ENCODE data around the gene MRM2.
A peak's percentile ranks its signal among the peaks of the same experiment; 100 is the strongest.

MRM2 gene

DNA sequence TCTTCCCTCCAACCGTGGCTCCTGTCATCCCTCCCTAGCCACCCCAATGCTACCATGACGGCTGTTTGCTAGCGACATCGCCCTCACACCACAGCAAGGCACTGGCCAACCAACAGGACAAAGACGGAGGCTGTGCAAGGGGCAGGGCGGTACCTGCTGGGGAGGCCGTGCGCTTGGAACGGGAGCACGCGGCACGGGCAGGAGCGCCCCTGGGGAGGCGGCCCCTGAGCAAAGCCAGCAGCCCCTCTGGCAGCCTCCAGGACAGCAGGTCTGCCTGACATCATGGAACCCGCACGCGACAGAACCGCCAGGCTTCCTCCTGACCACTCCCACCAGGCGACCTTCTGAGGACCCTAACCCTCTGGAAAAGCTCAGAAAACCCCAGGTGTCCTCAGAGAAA, 22.0 kb downstream of the MRM2 start:
- DNase-seq = no peak

- no peak for DNase-seq
These were observed 22.4 kb downstream of the MRM2 start for GRCh38 chr7:2219606-2220005.

DNA sequence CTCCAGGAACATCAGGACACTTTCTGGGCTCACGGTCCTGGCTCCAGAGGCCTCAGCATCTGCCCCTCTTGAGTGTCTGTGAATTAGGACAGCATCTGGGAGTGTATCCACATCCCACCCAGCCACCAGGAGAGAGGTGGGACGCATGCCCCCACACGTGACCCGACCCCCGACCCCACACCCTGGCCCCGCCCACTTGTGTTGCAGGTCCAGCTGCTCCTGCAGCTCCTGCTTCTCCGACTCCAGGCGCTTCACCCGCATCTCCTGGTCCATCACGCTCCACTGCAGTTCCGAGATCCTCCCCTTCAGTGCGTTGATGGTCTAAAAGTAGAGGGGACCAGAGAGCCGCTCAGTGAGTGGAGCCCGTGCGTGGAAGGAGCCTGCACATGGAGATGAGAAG, 22.9 kb downstream of the MRM2 start:
- DNase-seq = no peak

- DNase-seq = no peak
These were observed 23.6 kb downstream of the MRM2 start for GRCh38 chr7:2218444-2218785.

DNA sequence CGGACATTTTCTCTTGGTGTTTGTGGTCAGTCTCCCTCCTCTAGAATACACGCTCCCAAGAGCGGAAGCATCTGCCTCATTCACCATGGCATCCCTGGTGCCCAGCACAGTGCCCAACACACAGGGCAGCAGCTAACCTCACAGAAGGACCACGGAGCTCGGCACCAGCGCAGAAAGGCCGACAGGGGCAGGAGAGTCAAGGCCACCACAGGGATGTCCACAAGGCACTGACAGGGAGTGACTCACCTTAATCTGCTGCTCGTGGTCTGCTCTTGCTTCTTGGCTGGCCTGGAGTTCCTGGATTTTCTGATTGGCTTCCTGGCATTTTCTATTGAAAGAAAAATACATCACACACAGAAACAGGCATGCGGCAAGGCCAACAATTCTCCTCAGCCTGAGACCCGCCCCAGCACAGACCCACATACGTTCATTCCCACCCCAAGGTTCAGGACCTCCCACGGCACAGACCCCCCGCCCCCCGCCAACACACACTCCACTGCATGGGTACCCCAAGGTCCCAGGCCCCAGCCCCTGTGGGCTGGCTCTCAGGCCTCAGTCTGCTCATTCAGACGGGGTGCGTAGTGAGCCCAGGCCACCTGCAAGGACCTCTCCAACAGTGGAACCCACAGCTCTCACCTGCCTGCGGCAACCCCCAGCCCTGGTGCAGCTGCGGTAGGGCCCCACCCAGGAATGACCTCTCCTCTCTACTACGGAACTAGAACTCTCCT, 24.1 kb downstream of the MRM2 start:
- no peak for DNase-seq

DNA sequence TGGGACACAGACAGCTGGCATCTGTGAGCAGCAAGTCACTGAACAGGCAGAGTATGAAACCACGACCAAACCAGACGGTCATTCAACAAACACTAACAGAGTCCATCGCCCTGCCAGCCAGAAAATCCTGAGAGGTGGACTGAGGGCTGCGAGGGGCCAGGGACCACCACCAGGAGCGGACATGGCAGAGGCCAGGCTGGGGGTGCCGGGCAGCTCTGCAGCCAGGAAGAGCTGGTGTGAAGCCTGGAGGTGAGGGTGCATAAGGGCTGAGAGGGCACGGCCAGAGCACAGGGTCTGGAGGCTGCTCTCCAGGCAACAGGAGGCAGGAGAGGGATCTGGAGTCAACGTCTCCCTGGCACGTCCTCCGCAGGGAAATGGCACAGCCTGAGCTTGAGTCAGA, 24.8 kb downstream of the MRM2 start:
- no peak for DNase-seq

GRCh38 chr7:2215851-2216250, 26.2 kb downstream of the MRM2 start:
- no peak for DNase-seq

DNA sequence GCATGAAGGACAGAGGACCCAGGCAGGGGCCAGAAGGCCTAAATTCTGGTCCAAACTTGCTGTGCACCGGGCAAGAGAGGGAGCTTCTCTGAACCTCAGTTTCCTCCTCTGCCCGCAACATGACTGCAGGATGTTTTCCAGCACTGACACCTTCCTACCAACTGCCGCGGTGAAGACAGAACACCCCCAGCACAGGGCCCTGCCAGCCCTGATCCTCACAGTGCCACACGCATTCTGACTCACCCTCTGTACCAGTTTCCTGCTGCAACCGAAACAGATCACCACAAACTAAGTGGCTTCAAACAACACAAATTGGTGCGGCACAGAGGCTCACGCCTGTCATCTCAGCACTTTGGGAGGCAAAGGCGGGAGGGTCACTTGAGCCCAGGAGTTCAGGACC, 27.4 kb downstream of the MRM2 start:
- DNase-seq = no peak

DNA sequence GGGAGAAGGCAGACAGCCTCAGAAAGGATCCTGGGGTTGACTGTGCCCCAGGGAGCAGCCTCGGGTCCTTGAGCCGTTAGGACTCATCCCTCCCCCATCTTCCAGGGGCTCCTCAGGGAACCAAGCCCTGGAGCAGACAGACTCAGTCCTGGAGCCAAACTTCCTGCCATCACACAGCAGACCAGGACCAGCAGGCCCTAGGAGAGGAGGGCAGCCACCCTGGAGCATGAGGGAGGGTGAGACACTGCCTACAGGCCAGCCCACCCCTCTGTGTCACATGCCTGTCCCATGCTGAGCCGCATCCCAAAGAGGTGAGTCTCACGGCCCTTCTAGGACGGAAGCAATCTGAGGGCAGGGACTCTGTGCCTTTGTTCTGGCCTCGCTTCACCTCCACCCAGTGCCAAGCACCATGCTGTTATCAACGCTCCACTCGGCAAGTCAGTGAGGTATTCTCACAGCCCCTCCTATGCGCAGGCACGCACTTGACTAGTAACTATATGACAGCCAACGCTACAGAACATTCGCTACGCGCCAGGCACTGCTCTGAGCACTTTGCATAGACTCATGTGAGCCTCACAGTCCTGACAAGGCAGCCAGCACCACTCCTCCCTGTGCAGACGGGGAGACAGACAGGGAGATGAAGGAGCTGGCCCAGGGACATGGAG, 28.3 kb downstream of the MRM2 start:
- no peak for DNase-seq

GRCh38 chr7:2212906-2213305, 29.1 kb downstream of the MRM2 start:
- no peak for DNase-seq

DNA sequence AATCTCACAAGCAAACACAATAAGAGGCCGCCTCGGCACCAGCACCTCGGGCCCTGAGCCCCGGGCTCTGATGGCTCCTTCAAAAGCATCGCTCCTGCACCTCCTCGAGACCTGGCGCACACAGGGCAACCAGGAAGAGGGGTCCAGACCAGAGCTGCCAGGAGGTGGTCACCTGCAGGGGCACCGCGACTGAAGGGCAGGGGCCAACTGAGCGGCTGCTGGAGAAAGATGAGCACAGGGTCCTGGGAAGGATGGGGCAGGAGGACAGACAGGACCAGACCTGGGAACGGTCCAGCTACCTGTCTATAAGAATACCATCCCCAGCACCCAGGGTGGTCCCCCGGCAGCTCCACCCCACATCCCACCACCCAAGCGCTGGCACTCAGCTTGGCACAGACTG, 30.1 kb downstream of the MRM2 start:
- DNase-seq = no peak

DNA sequence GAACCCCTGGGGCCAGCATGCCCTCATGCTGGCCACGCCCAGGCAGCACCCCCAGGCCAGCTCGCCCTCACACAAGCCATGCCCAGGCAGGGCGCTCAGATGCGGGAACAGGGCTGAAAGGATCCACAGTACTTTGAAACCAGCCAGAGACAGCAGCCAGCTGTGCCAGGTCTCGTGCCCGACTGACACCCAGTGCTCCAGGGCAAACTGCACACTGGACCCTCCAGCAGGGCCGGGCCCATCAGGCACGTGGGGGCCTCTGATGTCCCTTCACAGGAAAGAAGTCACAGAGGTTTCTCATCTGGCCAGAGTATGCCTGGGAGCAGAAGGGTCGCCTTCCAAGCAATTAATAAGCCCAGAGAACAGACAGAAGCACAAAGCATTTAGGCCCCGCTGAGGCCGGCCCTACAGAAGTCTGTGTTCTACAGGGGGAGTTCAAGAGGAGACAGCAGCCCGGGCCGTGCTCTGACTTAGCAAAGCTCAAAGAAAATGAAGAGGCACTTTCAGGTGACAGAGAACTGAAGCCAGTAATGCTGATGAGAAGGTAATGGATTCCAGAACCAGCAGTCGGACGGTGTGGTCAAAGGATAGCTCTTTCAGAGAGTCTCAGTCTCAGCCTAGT, 30.6 kb downstream of the MRM2 start:
- no peak for DNase-seq

DNA sequence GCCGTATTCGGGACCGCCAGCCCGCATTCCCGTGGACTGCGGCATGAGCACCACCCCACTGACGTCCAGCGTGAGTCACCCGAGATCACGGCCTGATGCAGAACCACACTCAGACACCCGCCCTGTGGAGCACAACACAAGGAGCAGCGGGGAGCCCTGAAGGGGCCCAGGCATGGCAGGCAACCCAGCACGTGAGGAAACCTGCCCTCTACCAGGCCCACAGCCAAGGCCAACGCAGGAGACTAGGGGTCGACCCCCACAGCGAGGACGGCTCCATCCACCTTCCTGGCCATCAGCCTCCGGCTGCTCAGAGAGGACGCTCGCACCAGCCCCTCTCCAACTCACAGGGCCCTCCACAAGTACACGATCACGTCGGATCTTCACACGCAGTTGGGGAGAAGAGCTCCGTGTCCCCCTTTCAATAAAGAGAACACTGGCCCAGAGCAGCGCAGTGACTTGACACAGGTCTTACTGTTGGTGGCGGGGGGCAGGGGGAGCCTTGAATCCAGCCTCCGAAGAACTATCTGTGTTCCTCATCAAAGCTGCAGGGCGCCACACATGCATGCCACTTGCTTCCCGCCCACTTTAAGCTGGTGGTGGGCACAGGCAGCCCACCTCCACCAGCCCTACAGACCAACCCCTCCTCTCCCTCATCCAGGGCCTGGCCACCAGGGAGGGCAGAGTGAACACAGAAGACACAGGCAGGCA, 31.3 kb downstream of the MRM2 start:
- DNase-seq = no peak

GRCh38 chr7:2209961-2210323, 32.1 kb downstream of the MRM2 start:
- no peak for DNase-seq

- peak; percentile 72 to 80 for DNase-seq
These were observed 32.7 kb downstream of the MRM2 start for GRCh38 chr7:2209146-2209960.

- DNase-seq = no peak
These were observed 33.3 kb downstream of the MRM2 start for GRCh38 chr7:2208712-2209111.

DNA sequence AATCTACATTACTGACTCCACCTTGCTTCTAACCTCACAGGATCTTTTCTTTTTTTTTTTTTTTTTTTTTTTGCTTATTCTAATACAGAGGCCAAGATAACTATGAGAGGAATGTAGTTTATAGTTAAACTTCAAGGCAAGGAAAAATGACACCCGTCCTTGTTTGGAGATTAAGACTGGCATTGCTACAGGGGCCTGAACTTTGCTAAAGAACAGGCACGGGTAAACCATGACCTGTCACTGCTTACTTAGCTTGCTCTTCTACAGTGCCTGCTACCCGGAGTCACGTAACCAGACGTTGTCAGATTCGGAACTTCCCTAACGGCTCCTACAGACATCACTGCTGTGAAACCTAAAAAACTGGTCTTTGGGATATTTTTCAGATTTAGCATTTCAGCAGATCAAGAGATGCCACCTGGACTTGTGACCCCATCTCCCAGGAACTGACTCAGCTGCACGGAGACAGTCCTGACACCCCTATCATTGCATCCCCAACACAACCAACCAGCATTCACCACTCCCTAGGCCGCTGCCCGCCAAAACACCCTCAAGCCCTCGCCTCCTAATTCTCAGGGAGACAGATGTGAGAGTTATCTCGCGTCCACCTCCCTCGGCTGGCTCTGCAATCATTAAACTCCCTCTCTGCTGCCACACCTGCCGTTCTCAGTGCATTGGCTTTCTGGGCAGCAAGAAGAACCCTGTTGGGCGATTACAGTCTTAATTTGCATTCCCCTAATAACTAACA, 36.8 kb downstream of the MRM2 start:
- no peak for DNase-seq

- no peak for DNase-seq
These were observed 37.6 kb downstream of the MRM2 start for GRCh38 chr7:2204446-2204845.

DNA sequence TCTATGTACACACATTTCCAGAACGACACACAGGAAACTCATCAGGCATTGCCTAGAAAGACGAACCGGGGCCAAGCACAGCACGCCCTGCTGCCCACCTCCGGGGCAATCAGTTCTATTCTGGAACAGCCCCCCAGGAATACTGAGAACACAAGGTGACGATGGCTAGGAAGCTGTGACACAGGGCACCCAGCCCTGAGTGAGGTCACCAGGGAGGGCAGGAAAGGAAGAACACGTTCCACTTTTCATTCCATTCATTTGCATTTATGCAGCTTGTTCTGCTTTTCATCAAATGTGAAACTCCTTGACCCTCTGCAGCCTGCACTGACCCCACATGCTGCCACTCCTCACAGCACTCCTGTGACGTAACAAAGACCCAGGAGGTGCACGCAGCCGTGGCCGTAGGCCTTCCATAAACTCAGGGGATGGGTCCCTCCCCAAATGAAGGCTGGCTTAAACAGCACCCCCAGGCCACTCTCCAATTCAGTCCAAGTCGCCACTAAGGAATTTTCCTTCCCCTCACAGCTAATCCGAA, 38.2 kb downstream of the MRM2 start:
- DNase-seq = no peak

- DNase-seq = no peak
These were observed 38.9 kb downstream of the MRM2 start for GRCh38 chr7:2202901-2203765.

- DNase-seq = no peak
These were observed 39.6 kb downstream of the MRM2 start for GRCh38 chr7:2202361-2202761.

All from SHP77 (cell line).